AG10803 (cell line): ENCODE results near the gene FRMD4A.
"Not testable (repeated sequence)": the region's sequence is repeated elsewhere in the genome, so short reads cannot be mapped to it uniquely, and the experiment has no call there.

Experiments used
- DNase-seq: peaks from one replicate; pipeline ENCODE4 v3.0.0; 2010; ENCODE audit warnings: low read depth
- H3K4me3 ChIP-seq: 2 replicates; pipeline ENCODE4 v1.5.1; 2011; ENCODE audit warnings: mild to moderate bottlenecking, low read length, control low read depth
- CTCF ChIP-seq: conservative IDR thresholded peaks from 2 replicates; pipeline ENCODE4 v1.5.1; 2011; ENCODE audit warnings: mild to moderate bottlenecking, low read length, control low read depth, inconsistent platforms

FRMD4A gene

GRCh38 chr10:14208231-14208630 is 122.5 kb downstream of the FRMD4A start:
- no peak for TF ChIP-seq CTCF
- no peak overlapping the region for H3K4me3 ChIP-seq
- DNase-seq, result no peak

- no peak for TF ChIP-seq CTCF
- no peak overlapping the region for H3K4me3 ChIP-seq
- DNase-seq, result no peak
These were observed 125.5 kb downstream of the FRMD4A start for GRCh38 chr10:14205233-14205632.

- no peak for DNase-seq
These were observed 129.8 kb downstream of the FRMD4A start for GRCh38 chr10:14200698-14201544.

GRCh38 chr10:14199098-14199497 is 131.6 kb downstream of the FRMD4A start:
- not testable (repeated sequence) for DNase-seq

More at GRCh38 chr10:14200698-14201544, 129.8 kb downstream of the FRMD4A start:
- H3K4me3 ChIP-seq, result no peak overlapping the region
- peak; percentile 32 for TF ChIP-seq CTCF

GRCh38 chr10:14198078-14198477 is 132.6 kb downstream of the FRMD4A start:
- no peak for TF ChIP-seq CTCF
- DNase-seq, result no peak
- no peak overlapping the region for H3K4me3 ChIP-seq

More at GRCh38 chr10:14199098-14199497, 131.6 kb downstream of the FRMD4A start:
- not testable (repeated sequence) for H3K4me3 ChIP-seq

GRCh38 chr10:14196113-14196512 is 134.6 kb downstream of the FRMD4A start:
- no peak for TF ChIP-seq CTCF
- no peak overlapping the region for H3K4me3 ChIP-seq
- DNase-seq, result no peak

GRCh38 chr10:14195433-14195832 is 135.3 kb downstream of the FRMD4A start:
- H3K4me3 ChIP-seq, result no peak overlapping the region
- DNase-seq, result no peak

More at GRCh38 chr10:14195433-14195832, 135.3 kb downstream of the FRMD4A start:
- no peak for TF ChIP-seq CTCF
